Vagina (tissue), 2 donors: Measurements from ENCODE around the gene FKBP7.

Source experiments
- POLR2AphosphoS5 ChIP-seq, 2 donors: sonication (generic); formaldehyde crosslinking; IDR thresholded peaks; one replicate each; pipeline ENCODE4 v1.9.0; 2017; ENCODE audit warnings: antibody characterized with exemption in 2 of 2, mild to moderate bottlenecking in 2 of 2, low read depth in 1 of 2; ENCODE audit not compliant: insufficient read depth in 1 of 2
- TF ChIP-seq, protein P1 (sequence below), 3 experiments: fragments of 450-650 bp in 2 of 3; fragments of 200-600 bp in 1 of 3; sonication (generic) in 1 of 3; IDR thresholded peaks; one replicate each; pipeline ENCODE4 v1.5.1; 2017 to 2019; ENCODE audit warnings: antibody characterized with exemption in 3 of 3, mild to moderate bottlenecking in 2 of 3, moderate library complexity in 2 of 3

- TF ChIP-seq, protein P1, sequence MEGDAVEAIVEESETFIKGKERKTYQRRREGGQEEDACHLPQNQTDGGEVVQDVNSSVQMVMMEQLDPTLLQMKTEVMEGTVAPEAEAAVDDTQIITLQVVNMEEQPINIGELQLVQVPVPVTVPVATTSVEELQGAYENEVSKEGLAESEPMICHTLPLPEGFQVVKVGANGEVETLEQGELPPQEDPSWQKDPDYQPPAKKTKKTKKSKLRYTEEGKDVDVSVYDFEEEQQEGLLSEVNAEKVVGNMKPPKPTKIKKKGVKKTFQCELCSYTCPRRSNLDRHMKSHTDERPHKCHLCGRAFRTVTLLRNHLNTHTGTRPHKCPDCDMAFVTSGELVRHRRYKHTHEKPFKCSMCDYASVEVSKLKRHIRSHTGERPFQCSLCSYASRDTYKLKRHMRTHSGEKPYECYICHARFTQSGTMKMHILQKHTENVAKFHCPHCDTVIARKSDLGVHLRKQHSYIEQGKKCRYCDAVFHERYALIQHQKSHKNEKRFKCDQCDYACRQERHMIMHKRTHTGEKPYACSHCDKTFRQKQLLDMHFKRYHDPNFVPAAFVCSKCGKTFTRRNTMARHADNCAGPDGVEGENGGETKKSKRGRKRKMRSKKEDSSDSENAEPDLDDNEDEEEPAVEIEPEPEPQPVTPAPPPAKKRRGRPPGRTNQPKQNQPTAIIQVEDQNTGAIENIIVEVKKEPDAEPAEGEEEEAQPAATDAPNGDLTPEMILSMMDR (IDR thresholded peaks at IDR 0.05) = no peak
- TF ChIP-seq POLR2AphosphoS5 (IDR thresholded peaks at IDR 0.05; ENCODE audit: insufficient read depth in 1 of 2, low read depth in 1 of 2) = no peak
Measured at GRCh38 chr2:178510384-178510783, 32.0 kb upstream of the FKBP7 start.
